ENCODE measurements around the gene HDLBP.

Gene HDLBP

DNA sequence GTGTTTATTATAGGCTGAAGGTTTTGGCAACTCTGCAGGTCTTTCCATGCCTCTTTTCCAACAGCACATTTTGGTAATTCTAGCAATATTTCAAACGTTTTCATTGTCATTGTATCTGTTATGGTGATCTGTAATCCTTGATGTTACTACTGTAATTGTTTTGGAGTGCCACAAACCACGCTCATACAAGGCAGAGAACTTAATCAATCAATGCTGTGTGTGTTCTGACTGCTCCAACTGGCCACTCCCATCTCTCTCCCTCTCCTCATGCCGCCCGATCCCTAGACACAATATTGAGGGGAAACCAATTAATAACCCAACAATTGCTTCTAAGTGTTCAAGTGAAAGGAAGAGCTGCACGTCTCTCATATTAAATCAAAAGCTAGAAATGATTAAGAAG is 32.9 kb downstream of the HDLBP start:
- TF ChIP-seq, protein P1, sequence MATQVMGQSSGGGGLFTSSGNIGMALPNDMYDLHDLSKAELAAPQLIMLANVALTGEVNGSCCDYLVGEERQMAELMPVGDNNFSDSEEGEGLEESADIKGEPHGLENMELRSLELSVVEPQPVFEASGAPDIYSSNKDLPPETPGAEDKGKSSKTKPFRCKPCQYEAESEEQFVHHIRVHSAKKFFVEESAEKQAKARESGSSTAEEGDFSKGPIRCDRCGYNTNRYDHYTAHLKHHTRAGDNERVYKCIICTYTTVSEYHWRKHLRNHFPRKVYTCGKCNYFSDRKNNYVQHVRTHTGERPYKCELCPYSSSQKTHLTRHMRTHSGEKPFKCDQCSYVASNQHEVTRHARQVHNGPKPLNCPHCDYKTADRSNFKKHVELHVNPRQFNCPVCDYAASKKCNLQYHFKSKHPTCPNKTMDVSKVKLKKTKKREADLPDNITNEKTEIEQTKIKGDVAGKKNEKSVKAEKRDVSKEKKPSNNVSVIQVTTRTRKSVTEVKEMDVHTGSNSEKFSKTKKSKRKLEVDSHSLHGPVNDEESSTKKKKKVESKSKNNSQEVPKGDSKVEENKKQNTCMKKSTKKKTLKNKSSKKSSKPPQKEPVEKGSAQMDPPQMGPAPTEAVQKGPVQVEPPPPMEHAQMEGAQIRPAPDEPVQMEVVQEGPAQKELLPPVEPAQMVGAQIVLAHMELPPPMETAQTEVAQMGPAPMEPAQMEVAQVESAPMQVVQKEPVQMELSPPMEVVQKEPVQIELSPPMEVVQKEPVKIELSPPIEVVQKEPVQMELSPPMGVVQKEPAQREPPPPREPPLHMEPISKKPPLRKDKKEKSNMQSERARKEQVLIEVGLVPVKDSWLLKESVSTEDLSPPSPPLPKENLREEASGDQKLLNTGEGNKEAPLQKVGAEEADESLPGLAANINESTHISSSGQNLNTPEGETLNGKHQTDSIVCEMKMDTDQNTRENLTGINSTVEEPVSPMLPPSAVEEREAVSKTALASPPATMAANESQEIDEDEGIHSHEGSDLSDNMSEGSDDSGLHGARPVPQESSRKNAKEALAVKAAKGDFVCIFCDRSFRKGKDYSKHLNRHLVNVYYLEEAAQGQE (IDR thresholded peaks at IDR 0.05; ENCODE audit: insufficient read depth in 1 of 2, low read depth in 2 of 2, low read length in 2 of 2) = no peak
- no peak for TF ChIP-seq POLR2AphosphoS5 (IDR thresholded peaks at IDR 0.05; ENCODE audit: low read depth, low read length)
- TF ChIP-seq TAF1 (IDR thresholded peaks at IDR 0.05; ENCODE audit: borderline replicate concordance, insufficient read depth, low read length) = no peak
- no peak for TF ChIP-seq SIN3A (IDR thresholded peaks at IDR 0.05; ENCODE audit: borderline replicate concordance, insufficient read depth, low read length)
- no peak for TF ChIP-seq FOXP2 (optimal IDR thresholded peaks at IDR 0.05; ENCODE audit: borderline replicate concordance, extremely low read depth, extremely low read length, insufficient read depth)

DNA sequence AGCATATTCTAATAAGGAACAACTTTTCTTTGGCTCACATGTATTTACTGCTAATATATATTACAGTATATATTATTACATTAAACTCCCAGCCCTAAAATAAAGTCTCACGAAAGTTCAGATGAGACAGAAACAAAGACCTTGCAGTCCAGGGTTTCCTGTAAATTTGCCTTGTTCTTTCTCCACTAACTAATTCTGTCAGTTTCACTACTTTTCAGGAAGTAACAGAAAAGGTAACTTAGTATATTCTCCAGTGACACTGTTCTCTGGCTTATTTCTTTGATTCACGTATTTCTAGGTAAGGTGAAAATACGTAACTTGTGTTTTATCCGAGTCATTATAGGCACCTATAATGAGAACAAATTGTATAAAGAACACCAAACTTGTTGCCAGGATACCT is 35.2 kb downstream of the HDLBP start:
- TF ChIP-seq TAF1 (IDR thresholded peaks at IDR 0.05; ENCODE audit: borderline replicate concordance, insufficient read depth, low read length) = no peak
- TF ChIP-seq, protein P1 (IDR thresholded peaks at IDR 0.05; ENCODE audit: insufficient read depth in 1 of 2, low read depth in 2 of 2, low read length in 2 of 2) = no peak
- TF ChIP-seq POLR2AphosphoS5 (IDR thresholded peaks at IDR 0.05; ENCODE audit: low read depth, low read length) = no peak
- TF ChIP-seq FOXP2 (optimal IDR thresholded peaks at IDR 0.05; ENCODE audit: borderline replicate concordance, extremely low read depth, extremely low read length, insufficient read depth) = no peak
- TF ChIP-seq SIN3A (IDR thresholded peaks at IDR 0.05; ENCODE audit: borderline replicate concordance, insufficient read depth, low read length) = no peak

DNA sequence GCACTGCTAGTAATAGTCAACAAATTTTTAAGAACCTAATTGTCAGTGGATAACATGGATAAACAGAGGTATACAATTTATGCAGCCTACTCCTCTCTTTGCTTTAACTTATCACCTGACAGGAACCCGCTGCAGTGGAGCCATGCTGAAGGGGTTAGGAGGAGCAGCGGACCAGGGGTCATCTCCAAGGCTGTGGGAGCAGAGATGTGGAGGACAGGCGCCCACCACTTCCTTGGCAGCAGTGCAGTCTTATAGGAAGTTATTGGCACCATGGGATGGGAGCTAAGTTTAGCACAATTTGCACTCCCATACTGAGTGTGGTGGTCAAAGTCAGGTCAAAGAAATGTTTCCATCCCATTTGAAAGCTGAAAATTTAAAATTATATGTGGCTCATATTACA is 35.6 kb downstream of the HDLBP start:
- TF ChIP-seq, protein P1 (IDR thresholded peaks at IDR 0.05; ENCODE audit: insufficient read depth in 1 of 2, low read depth in 2 of 2, low read length in 2 of 2) = no peak
- no peak for TF ChIP-seq TAF1 (IDR thresholded peaks at IDR 0.05; ENCODE audit: borderline replicate concordance, insufficient read depth, low read length)
- TF ChIP-seq FOXP2 (optimal IDR thresholded peaks at IDR 0.05; ENCODE audit: borderline replicate concordance, extremely low read depth, extremely low read length, insufficient read depth) = no peak
- no peak for TF ChIP-seq POLR2AphosphoS5 (IDR thresholded peaks at IDR 0.05; ENCODE audit: low read depth, low read length)
- TF ChIP-seq SIN3A (IDR thresholded peaks at IDR 0.05; ENCODE audit: borderline replicate concordance, insufficient read depth, low read length) = no peak

DNA sequence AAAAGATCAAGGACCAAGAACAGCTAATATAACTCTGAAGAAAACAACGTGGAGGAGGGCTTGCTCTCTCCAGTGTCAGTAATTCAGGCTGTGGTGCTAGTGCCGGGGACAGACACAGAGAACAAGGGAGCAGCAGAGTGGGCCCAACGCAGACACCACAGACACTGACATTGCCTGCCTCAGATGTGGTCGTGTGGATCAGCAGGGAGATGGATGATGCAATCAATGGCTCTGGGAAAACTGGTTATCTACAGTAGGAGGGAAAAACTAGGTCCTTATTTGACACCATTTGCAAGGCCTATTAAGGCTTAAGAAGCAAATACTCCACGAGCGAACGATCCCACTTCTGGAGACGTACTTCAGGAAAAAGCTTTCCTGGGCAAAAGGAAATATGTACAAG is 36.1 kb downstream of the HDLBP start:
- TF ChIP-seq SIN3A (IDR thresholded peaks at IDR 0.05; ENCODE audit: borderline replicate concordance, insufficient read depth, low read length) (no peak), POLR2AphosphoS5 (IDR thresholded peaks at IDR 0.05; ENCODE audit: low read depth, low read length) (no peak), TAF1 (IDR thresholded peaks at IDR 0.05; ENCODE audit: borderline replicate concordance, insufficient read depth, low read length) (no peak), FOXP2 (optimal IDR thresholded peaks at IDR 0.05; ENCODE audit: borderline replicate concordance, extremely low read depth, extremely low read length, insufficient read depth) (no peak)
- TF ChIP-seq, protein P1 (IDR thresholded peaks at IDR 0.05; ENCODE audit: insufficient read depth in 1 of 2, low read depth in 2 of 2, low read length in 2 of 2) = no peak

DNA sequence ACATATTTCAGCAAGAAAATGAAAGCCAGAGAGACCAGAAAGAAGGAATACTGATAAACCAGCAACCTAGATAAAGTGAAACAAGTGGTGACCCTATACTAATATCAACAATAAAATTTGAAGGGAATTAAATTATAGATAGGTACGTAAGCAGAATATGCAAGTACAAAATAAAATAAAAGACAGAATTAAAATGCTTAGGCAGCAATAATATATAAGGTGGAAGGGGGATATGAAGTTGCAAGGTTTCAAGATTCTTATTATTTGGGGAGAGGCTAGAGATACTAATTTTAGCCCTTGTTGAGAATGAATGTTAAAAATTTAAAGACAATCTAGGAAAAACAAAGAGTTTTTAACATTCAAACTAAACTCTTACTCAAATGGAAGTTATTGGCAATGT is 39.6 kb downstream of the HDLBP start:
- TF ChIP-seq FOXP2 (optimal IDR thresholded peaks at IDR 0.05; ENCODE audit: borderline replicate concordance, extremely low read depth, extremely low read length, insufficient read depth) (no peak), TAF1 (IDR thresholded peaks at IDR 0.05; ENCODE audit: borderline replicate concordance, insufficient read depth, low read length) (no peak), POLR2AphosphoS5 (IDR thresholded peaks at IDR 0.05; ENCODE audit: low read depth, low read length) (no peak), SIN3A (IDR thresholded peaks at IDR 0.05; ENCODE audit: borderline replicate concordance, insufficient read depth, low read length) (no peak)
- TF ChIP-seq, protein P1 (IDR thresholded peaks at IDR 0.05; ENCODE audit: insufficient read depth in 1 of 2, low read depth in 2 of 2, low read length in 2 of 2) = no peak

Data from PFSK-1 (cell line).